ENCODE data around the gene ABCG5. TPM values are rescaled to one million over a fixed set of nuclear protein-coding genes. Genes with fewer than 3 reads are reported as not detected.

Gene ABCG5
- total RNA-seq = under 0.01 TPM

DNA sequence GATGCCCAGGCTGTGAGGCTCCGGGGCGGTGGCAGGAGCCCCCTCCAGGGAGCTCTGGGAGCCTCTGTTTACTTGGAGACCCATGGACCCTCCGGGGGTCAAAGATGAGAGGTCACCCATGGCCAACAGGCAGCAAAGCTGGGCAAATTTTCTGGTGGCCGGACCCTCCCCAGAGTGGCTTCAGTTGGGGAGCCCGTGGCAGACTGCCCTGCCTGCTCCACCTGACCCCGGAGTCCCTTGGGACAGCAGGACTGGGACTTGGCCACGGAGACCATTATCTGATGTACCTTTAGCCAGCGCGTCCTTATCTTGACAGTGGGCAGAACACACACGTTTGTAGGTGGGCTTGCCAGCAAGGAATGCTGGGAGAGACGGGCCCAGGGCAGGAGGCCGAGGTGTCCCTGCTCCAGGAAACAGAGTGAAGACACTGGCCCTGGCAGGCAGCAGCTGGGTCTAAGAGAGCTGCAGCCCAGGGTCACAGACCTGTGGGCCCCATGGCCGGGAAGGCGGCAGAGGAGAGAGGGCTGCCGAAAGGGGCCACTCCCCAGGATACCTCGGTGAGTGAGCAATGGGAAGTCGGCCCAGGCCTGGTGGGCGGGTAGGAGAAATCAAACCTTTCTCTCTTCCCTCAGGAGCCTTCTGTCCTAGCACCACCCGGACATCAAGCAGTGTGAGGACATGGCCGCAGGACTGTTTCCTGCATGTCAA is at the start of gene ABCG5, which contains the start of gene ABCG8:
TSS of gene ABCG5 (minus strand) at position 280 of the 708 bp plus-strand sequence. CDS start at position 120, 160 bp downstream.
TSS of gene ABCG8 (plus strand) at position 412 of the 708 bp plus-strand sequence. CDS start at position 495, 83 bp downstream.
- no peak for DNase-seq (ENCODE audit: low read depth in 2 of 3, low spot score in 2 of 3)

DNA sequence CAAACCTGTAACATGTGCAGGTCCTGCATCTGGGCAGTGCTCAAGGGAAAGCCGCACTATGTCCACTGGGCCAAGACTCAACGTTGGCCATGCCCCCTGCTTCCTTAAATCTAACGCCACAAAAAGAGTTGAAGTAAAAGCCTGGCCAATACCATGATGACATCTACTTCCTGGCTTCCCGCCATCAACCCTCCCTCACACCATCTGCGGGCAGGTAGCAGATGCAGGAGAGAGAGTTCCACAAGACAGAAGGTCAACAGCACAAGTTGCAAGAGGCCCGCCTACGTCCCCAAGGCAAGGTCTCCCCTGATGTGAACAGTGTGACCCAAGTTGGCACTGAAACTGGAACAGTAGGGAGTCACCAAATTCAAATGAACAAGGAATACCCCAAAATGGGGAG is 48.5 kb upstream of the ABCG5 start:
- DNase-seq (ENCODE audit: low read depth in 2 of 3, low spot score in 2 of 3) = no peak

DNA sequence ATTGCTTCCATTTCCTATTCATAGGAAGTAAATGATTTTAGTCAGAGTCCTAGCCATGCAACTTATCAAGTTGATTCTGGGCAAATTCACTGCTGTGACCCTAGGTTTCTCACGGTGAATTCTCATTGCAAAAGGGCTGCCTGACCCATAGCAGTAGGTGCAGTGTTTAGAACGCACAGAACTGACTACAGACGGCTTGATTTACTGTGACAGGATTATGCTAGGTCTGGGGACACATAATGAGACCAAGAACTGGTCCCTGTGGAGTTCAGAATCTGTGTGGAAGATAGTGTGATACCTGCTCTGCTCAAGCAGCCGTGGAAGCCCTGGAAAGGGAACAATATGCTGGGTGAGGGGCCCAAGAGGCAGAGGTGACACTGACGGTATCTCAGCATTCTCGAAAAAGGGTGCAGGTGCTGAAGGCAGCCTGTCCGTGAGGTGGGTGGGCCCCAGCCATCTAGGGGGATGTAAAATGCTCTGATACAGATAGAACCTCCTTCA is 46.5 kb upstream of the ABCG5 start:
- DNase-seq (ENCODE audit: low read depth in 2 of 3, low spot score in 2 of 3) = no peak

DNA sequence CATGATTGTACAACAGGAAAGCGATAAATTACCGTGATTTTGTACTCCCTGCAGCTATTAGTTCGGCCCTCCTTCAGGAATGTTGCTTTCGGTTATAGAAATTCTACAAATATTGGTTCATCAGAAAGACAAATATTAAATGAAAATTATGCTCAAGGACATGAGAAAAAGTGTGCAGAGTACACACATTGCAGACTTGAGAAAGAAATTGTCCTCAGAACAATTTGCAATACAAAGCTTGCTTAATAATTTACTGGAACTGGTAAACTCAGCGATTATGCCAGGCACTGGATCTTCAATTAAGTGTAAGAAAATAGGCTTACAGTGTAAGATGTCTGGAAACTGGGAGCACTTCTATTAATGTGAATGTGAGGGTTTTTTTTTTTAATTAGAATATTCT is 46.0 kb upstream of the ABCG5 start:
- no peak for DNase-seq (ENCODE audit: low read depth in 2 of 3, low spot score in 2 of 3)

DNA sequence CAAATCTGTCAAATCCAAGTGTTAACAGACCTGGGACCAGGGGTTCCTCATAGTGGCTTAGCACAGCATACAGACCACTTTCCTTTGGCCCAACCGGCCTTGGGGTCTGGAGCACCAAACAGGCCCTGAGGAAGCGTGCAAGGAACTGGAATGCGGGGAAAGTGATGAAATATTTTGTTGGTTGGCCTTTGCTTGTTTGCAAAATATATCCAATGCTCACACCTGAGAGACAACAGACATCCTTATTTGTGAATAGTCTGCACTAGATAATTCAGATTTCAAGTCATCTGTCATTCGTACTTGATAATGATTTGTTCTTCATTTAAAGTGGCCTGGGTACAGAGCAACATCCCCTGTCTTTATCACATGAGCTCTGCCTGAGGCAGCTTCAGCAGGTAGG is 43.7 kb upstream of the ABCG5 start:
- DNase-seq (ENCODE audit: low read depth in 2 of 3, low spot score in 2 of 3) = no peak

DNA sequence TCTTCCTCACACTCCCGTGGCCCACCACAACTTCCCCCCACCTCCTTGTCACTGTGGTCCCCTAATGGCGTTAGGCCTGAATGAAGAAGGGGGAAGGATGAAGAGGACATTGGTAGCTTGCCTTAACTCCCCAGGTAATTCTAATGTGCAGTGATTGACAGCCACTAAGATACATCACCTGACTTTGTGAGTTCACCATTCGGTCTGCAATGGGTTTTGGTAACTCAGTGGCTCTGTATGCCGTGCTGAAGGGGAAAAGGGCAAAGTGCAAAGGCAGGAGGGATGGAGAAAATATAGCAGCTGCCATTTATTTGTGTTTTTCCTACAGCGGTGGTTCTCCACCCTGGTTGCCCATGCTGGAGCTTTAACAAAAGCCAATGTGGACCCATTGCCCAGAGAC is 42.3 kb upstream of the ABCG5 start:
- DNase-seq (ENCODE audit: low read depth in 2 of 3, low spot score in 2 of 3) = no peak

DNA sequence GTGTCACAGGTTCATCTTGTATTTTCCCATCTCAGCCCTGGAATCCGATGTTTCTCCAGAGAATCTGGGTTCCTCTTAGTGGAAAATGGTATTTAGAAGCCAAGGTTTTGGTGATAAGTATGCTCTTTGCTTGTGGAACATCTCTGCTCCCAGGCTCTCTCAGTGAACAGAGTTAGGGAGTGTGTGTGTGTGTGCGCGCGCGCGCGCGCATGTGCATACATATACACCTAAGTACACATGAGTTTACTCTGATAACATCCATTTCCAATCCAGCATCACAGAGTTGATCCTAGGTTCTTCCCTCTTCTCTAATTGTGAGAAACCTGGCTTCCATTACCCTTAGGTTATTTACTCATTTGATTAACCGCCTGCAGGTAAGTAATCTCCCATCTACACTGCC is 41.8 kb upstream of the ABCG5 start:
- no peak for DNase-seq (ENCODE audit: low read depth in 2 of 3, low spot score in 2 of 3)

DNA sequence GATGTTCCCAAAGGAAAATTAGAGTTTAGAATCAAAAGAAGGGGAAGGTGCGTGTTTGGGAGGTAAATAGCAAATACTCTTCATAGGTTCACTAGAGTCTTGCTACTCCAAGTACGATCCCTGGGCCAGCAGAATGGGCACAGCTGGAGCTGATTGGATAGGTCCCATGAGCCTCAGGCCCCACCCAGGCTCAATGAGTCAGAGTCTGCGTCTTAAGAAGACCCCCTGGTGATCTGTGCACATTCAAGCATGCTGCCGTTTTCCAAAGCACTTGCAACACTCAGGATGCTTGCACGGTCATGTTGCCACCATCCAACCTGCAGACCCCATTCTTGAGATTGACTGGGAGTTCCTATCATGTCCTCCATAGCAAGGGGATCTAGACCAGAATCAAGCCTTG is 40.6 kb upstream of the ABCG5 start:
- DNase-seq (ENCODE audit: low read depth in 2 of 3, low spot score in 2 of 3) = no peak

DNA sequence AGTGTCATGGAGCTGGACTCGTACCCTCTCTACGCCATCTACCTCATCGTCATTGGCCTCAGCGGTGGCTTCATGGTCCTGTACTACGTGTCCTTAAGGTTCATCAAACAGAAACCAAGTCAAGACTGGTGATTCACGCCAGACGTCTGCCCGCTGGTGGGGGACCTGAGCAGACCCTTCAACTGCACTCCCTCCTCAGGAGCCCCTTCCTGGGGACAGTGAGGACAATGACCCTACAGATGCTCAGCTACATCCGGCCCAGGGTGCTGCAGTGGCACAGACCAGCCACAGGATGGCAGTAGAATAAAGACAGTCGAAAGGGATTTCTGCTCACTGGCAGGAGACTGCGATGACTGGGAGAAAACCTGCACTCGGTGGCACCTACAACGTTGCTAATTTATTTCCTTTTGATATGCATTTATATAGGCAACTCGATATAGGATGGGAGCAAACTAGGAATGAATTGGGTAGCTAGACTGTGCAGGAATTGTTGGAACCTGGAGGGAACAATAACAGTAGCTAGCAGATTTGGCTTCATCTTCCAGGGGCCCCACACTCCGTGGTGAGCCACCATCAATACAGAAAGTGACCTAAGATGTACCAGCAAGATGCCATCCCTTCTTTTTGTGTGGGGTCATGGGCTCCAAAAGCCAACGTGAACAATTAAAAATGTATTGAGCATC is 39.3 kb upstream of the ABCG5 start:
- DNase-seq (ENCODE audit: low read depth in 2 of 3, low spot score in 2 of 3) = peak; percentile 9 to 61 (median 22)

DNA sequence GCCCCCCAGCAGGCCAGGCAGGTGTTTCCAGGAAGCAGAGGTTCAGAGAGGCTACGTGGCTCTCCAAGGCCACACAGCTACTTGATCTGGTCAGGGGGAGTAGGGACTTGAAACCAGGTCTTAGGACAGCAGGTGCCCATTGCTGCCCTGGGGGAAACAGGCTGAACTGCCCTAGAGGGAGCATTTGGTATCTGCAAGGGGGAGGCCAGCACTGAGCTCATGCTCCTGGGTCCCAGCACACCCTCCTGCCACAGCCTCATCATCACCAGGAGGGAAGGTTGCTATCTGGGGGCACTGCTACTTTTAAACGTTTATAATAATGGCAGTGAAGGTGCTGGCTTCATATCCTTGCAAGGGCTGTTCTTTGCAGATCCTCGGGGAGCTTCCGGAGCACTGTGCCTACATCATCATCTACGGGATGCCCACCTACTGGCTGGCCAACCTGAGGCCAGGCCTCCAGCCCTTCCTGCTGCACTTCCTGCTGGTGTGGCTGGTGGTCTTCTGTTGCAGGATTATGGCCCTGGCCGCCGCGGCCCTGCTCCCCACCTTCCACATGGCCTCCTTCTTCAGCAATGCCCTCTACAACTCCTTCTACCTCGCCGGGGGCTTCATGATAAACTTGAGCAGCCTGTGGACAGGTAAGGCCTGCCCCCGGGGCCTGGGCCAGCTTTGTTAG is 36.3 kb upstream of the ABCG5 start:
- DNase-seq (ENCODE audit: low read depth in 2 of 3, low spot score in 2 of 3) = no peak

DNA sequence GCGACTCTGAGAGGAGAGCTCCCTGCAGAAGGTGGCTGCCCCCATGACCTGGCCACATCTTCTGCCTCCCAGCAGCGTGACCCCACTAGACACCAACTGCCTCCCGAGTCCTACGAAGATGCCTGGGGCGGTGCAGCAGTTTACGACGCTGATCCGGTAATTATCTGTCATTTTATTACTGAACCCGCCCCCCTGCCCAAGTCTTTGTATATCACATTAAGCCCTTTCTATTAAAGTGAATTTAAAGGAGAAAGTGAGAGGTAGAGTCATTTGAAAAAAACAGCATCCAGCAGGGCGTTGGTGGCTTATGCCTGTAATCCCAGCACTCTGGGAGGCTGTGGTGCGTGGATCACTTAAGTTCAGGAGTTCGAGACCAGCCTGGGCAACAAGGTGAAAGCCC is 33.5 kb upstream of the ABCG5 start:
- DNase-seq (ENCODE audit: low read depth in 2 of 3, low spot score in 2 of 3) = no peak

DNA sequence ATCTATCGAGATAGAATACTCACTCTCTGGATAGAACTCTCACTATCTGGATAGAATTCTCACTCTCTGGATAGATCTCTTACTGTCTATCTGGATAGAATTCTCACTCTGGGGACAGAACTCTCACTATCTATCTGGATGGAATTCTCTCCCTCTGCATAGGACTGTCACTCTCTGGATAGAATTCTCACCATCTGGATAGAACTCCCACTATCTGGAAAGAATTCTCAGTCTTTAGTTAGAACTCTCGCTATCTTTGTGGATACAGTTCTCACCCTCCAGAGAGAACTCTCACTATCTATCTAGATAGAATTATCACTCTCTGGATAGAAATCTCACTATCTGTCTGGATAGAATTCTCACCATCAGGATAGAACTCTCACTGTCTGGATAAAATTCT is 16.7 kb upstream of the ABCG5 start:
- DNase-seq (ENCODE audit: low read depth in 2 of 3, low spot score in 2 of 3) = no peak

DNA sequence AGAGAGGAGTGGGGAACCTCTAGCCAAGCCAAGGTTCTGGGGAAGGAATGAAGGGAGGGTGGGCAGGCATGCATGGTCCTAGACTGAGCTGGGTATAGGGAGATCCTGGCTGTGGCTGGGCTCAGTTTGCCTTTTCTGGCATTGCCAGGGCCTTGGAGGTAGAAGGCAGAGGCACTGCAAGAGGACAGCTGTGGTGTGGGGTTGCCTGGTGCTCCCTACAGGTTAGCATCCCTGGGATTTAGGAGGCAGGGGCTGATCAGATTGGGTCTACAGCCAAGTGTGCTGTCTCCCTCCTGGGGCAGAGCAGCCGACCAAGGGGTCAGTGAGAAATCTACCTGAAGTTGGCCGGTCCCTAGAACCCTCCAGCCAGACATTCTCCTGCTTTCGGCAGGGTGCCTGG is 16.0 kb upstream of the ABCG5 start:
- no peak for DNase-seq (ENCODE audit: low read depth in 2 of 3, low spot score in 2 of 3)

DNA sequence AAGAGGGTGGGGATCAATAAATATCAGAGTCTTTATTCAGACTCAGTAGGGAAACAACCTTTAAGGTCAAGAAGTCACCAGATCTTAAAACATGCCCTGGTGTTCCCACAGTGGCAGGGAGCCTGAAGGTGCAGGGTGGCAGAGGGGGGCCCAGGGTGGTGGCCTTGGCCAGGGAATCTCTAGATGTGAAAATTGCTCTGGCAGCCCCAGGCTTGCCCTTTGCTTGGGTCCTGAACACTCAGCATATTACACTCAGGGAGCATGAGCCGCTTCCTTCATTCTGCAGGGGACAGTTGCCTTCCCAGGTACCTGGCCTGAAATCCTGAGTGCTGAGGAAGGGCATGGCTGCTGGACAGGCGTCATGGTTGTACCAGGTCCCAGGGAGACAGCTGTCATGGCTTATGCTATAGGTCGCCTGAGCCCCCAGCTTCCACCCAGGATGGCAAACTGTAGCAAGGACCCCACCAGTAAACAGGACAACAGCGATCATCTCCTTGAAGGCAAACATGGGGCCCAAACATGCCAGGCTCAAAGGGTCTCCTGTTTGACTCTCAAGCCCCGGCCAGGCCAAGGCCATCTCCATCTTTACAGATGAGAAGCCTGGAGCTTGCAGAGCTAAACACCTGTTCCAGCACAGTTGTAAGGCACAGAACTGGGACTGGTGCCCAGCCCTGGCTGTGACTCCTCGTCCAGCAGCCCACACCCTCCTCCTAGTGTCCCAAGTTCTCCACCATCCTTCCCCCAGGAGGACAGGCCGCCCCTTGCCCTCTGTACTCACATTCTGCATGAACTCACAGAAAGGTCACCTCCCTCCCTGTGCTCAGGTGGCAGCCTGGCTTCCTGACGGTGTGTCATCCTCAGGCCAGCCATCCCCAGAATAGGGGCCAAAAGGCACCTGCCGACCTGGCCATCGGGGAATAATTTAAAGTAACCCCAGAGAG is 14.8 kb upstream of the ABCG5 start:
- DNase-seq (ENCODE audit: low read depth in 2 of 3, low spot score in 2 of 3) = no peak

DNA sequence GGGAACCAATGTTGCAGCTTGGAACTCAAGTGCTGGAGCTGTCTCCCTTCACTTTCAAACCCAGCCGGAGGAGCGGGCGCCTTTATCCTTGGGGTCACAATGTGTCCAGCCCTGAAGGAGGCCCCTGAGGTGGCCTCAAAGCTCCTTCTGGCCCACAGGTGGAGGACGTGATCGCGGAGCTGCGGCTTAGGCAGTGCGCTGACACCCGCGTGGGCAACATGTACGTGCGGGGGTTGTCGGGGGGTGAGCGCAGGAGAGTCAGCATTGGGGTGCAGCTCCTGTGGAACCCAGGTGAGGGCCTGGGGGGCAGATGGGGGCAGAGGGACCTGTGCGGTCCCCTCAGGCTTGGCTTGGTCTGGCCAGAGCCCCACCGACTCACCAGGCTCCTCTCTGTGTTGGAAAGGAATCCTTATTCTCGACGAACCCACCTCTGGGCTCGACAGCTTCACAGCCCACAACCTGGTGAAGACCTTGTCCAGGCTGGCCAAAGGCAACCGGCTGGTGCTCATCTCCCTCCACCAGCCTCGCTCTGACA is 13.6 kb upstream of the ABCG5 start:
- no peak for DNase-seq (ENCODE audit: low read depth in 2 of 3, low spot score in 2 of 3)

DNA sequence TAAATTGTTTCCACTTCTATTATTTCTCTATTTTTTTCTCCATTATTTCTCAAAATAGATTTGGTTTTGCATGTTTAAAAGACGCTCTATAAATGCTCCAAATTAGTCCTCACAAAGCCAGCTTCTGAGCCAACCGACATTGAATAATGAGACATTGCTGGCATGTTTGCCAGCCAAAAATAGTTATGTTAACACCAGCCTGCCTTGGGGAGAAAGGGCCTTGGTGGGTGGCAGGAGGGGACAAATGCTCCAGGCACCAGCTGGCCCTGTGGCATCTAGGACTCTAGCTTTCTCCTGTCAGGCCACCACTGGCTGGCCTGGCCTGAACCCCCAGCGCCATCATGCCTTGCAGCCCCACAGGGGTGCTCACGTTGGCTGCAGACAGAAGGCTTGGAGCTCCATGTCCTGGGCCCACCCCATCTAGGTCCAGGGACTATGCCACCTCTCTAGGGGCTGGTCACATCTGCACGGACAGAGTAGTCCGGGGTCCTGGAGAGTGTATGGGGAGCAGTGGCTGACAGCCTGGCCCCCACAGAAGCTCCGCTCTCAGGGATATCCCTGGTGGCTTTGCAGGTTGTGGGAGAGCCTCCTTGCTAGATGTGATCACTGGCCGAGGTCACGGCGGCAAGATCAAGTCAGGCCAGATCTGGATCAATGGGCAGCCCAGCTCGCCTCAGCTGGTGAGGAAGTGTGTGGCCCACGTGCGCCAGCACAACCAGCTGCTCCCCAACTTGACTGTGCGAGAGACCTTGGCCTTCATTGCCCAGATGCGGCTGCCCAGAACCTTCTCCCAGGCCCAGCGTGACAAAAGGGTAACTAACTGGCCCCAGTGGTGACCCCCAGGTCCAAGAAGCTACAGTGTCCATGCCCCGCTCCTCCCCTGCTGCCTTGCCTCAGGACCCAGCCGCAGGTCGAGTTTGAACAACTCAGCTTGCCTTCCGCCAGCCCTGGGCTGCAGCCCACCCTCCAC is 12.7 kb upstream of the ABCG5 start:
- no peak for DNase-seq (ENCODE audit: low read depth in 2 of 3, low spot score in 2 of 3)

DNA sequence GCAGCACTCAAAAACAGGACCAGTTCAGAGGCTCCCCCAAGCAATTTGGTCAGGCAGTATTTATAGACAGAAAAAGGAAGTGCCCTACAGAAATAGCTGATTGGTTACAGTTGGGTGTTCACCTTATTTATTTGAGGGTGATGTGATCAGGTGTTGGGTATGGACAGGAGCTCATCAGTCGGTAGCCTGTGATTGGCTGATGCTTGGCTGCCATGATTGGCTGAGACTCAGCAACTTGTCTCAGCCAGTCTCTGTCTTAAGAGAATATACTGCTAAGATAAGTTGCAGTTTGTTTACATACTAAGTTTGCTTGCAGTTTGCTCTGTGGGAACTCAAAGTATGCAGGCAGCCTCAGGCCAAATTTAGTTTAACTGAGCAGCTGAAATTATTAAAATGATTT is 9.6 kb upstream of the ABCG5 start:
- no peak for DNase-seq (ENCODE audit: low read depth in 2 of 3, low spot score in 2 of 3)

DNA sequence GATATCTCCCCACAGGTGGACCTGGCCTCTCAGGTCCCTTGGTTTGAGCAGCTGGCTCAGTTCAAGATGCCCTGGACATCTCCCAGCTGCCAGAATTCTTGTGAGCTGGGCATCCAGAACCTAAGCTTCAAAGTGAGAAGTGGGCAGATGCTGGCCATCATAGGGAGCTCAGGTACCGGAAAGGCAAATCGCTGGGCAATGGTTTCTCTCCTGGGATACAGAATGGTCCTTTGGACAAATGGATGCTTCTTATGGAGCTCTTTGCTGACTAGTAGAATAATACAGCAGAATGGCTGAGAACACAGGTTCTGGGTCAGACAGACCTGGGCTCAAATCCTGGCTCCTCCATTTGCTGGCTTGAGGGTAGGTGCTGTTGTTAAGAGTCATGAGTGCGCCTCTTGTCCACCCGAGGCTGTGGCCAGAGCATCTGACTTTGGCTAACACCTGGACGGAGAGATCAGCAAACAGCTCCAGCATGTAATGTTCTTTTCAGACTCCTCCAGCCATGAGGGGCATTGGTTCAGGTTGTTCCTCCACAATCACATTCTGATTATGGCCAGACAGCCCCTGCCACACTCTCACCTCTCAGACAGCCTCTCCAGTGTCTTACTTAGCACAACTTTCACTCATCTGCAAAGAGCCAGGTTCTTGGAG is 7.6 kb upstream of the ABCG5 start:
- DNase-seq (ENCODE audit: low read depth in 2 of 3, low spot score in 2 of 3) = no peak

DNA sequence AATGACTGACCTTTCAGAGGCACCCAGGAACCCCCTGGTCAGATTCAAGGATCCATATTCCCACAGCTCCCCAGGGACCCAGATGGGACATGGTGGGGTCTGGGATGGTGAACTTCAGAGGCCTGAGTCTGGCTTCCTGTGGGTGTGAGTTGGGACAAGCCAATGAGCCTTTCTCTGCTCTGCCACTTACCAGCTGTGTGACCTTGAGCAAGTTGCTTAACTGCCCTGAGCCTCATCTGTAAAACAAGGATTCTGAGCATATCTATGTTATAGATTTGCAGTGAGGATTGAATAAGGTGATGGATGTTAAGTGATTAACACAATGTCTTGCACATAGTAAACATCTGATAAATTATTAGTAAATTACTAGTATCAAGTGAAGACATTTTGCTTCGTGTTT is 6.5 kb upstream of the ABCG5 start:
- DNase-seq (ENCODE audit: low read depth in 2 of 3, low spot score in 2 of 3) = no peak

Data from hematopoietic multipotent progenitor cell (in vitro differentiated cells).